Gastroesophageal sphincter (tissue), 4 donors: ENCODE data around the gene BCAS3. TPM values are rescaled to one million over a fixed set of nuclear protein-coding genes. Genes with fewer than 3 reads are reported as not detected.

Source experiments
- ATAC-seq: fragments of 150-250 bp; one replicate; pipeline ENCODE4 v1.9.1; 2016; ENCODE audit warnings: mild to moderate bottlenecking, moderate library complexity
- H3K27ac ChIP-seq, 4 donors: fragments of 200-600 bp; sonication (generic) in 3 of 4; 1 replicate in 3 of 4; 2 replicates in 1 of 4; pipeline ENCODE4 v1.5.1; 2016 to 2019
- H3K27me3 ChIP-seq: fragments of 200-600 bp; sonication (generic); one replicate; pipeline ENCODE4 v1.5.1; 2019
- H3K36me3 ChIP-seq, 2 donors: fragments of 200-600 bp; sonication (generic); one replicate each; pipeline ENCODE4 v1.5.1; 2019; ENCODE audit warnings: control low read depth in 1 of 2
- H3K4me1 ChIP-seq, 3 donors: fragments of 200-600 bp; sonication (generic); 1 replicate in 2 of 3; 2 replicates in 1 of 3; pipeline ENCODE4 v1.5.1; 2016 to 2019; ENCODE audit warnings: control low read depth in 2 of 3
- H3K4me3 ChIP-seq, 2 donors: fragments of 200-600 bp; sonication (generic); one replicate each; pipeline ENCODE4 v1.5.1; 2019; ENCODE audit warnings: mild to moderate bottlenecking in 1 of 2, moderate library complexity in 1 of 2
- H3K9me3 ChIP-seq, 3 donors: fragments of 200-600 bp; sonication (generic); one replicate each; pipeline ENCODE4 v1.5.1; 2017 to 2019; ENCODE audit warnings: control low read depth in 2 of 3
- EP300 ChIP-seq: sonication (generic); formaldehyde crosslinking; IDR thresholded peaks from one replicate; pipeline ENCODE4 v1.6.1; 2017; ENCODE audit warnings: antibody characterized with exemption, mild to moderate bottlenecking
- POLR2A ChIP-seq, 2 donors: fragments of 450-650 bp; IDR thresholded peaks; one replicate each; pipeline ENCODE4 v1.6.1; 2017; ENCODE audit warnings: antibody characterized with exemption in 2 of 2, mild to moderate bottlenecking in 2 of 2, moderate library complexity in 1 of 2
- POLR2AphosphoS5 ChIP-seq: sonication (generic); formaldehyde crosslinking; IDR thresholded peaks from one replicate; pipeline ENCODE4 v1.6.1; 2017; ENCODE audit warnings: antibody characterized with exemption
- WGBS, 2 donors: methylation state at CpG; one replicate each; pipeline ENCODE4 v1.1.5; 2018; ENCODE audit warnings: low coverage in 1 of 2; 5-methylcytosine and 5-hydroxymethylcytosine counted together
- total RNA-seq, 4 donors: library from RNA; depleted of rRNA; stranded (reverse); fragments of >200 nt; gene quantifications; one replicate each; pipeline ENCODE4 v1.1.0, GENCODE V29; 2016
- TF ChIP-seq, protein P1 (sequence below), 4 experiments: fragments of 200-600 bp in 2 of 4; fragments of 450-650 bp in 2 of 4; sonication (generic) in 1 of 4; IDR thresholded peaks; one replicate each; pipeline ENCODE4 v1.5.1; 2017 to 2019; ENCODE audit warnings: antibody characterized with exemption in 4 of 4, mild to moderate bottlenecking in 2 of 4, moderate library complexity in 2 of 4

BCAS3 gene
- total RNA-seq, 4 donors from 2014 or later = 18.8 to 37.0 (median 34.5) TPM

DNA sequence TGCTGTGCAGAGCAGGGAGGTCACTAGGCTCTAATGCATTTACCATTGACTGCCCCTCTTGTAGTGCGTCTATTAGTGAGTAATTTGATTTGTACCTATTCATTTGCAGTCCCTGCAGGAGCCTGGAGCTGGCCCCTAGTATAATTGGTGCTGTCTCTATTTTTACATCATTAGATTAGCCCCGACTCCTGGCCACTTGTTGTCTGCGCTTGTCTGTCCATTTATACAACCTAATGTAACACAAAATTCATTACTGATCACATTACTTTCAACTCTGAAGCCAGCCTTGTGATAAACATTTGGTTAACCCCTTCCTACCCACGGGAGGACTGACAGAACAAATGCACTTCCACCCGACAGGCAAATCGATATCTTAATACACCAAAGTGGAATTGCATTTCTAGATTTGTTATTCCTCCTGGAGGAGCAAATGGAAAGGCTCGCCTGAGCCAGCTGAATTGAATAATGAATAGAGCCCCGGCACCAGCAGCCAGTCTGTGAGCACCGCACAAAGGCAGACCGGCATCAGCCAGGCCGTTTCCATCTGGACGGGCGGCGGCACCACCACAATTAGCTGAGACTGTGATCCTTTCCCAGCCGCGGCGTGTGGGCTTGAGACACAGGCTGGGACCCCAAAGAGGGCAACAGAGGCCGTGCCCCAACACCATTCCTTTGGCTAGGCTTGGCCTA, 703.3 kb downstream of the BCAS3 start:
- Histone ChIP-seq H3K36me3 (no peaks in the 10 kb centered on the region), H3K27ac (no peak overlapping the region), H3K4me3 (no peak overlapping the region), H3K4me1 (no peaks in the 10 kb centered on the region), H3K9me3 (no peaks in the 10 kb centered on the region), H3K27me3 (no peaks in the 10 kb centered on the region)
- ATAC-seq = no peak
- 69 to 73% methylated on average over 3 to 5 of the region's 18 CpGs for WGBS, 2 donors
- TF ChIP-seq, protein P1, sequence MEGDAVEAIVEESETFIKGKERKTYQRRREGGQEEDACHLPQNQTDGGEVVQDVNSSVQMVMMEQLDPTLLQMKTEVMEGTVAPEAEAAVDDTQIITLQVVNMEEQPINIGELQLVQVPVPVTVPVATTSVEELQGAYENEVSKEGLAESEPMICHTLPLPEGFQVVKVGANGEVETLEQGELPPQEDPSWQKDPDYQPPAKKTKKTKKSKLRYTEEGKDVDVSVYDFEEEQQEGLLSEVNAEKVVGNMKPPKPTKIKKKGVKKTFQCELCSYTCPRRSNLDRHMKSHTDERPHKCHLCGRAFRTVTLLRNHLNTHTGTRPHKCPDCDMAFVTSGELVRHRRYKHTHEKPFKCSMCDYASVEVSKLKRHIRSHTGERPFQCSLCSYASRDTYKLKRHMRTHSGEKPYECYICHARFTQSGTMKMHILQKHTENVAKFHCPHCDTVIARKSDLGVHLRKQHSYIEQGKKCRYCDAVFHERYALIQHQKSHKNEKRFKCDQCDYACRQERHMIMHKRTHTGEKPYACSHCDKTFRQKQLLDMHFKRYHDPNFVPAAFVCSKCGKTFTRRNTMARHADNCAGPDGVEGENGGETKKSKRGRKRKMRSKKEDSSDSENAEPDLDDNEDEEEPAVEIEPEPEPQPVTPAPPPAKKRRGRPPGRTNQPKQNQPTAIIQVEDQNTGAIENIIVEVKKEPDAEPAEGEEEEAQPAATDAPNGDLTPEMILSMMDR (IDR thresholded peaks at IDR 0.05) = no peak
- TF ChIP-seq POLR2AphosphoS5 (no peak), POLR2A (IDR thresholded peaks at IDR 0.05) (no peak), EP300 (no peak)

DNA sequence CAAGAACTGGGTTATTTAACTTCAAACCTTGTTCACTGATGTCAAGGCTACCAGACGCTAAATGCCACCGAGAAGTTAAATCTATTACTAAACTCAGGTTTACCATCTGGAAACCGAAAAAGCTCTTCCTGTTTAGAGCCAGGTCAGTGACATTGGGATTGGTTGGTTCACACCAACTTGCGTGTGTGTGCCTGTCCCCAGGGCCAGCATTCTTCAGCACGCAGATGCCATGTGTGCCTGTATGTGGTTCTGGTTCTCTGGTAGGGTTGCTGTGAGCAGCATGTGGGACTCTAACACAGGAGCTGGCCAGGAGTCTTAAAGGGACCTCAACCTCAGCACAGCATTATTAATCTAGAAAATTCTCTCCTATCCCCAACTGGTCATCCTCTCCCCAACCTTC, 703.9 kb downstream of the BCAS3 start:
- H3K27ac ChIP-seq = no peak overlapping the region
- TF ChIP-seq POLR2AphosphoS5 = no peak
- TF ChIP-seq EP300 = no peak
- TF ChIP-seq POLR2A (IDR thresholded peaks at IDR 0.05) = no peak
- TF ChIP-seq, protein P1 (IDR thresholded peaks at IDR 0.05) = no peak

DNA sequence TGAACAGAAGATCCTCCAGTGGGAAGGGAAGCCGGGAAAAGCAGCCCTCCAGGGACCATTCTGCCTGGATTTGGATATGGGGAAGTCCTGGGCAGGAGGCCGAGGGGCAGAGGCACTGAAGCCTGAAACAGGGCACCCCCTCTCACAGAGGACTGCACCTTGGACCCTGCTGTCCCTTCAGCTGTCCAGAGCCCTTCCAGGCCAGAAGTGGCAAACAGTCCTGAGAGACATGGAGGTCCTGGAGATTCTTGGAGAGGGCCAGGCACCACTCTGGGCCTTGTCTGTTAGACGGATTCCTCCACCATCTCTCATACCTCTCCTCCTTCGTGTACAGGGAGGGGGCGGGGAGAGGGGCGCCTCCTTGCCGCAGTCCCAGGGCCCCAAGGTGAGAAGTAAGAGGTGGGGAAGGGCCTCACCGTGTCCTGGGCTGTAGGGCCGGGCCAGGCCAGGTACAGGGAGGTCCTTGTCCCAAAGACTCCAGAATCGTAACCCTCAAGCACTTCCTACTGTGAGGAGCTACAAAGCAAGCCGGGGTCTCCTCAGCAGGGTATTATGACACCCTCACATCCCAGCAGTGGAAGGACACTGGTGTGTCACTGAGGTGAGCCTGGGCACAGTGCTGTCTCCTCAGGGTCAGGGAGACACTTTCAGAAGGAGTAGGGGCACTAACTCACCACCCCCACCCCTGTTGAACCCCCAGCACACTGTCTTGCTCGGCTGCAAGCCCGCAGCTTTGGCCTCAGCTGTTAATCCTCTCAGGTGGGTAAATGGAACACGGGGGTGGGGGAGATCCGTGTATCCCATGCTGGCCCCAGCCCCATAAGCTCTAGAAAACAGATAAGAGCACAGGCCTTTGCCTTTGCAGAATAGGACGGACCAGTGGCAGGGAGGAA, 705.4 kb downstream of the BCAS3 start:
- Histone ChIP-seq H3K4me1 (no peaks in the 10 kb centered on the region), H3K36me3 (no peaks in the 10 kb centered on the region), H3K27me3 (no peaks in the 10 kb centered on the region), H3K9me3 (no peaks in the 10 kb centered on the region), H3K27ac (no peak overlapping the region), H3K4me3 (no peak overlapping the region)
- no peak for TF ChIP-seq EP300
- ATAC-seq = no peak
- WGBS, 2 donors = 90 to 100% methylated on average over 1 to 2 of the region's 16 CpGs

More for the DNA sequence above, 703.9 kb downstream of the BCAS3 start:
- WGBS, 2 donors = 95 to 100% methylated on average over 2 to 3 of the region's 5 CpGs
- no peaks in the 10 kb centered on the region for H3K4me1 ChIP-seq
- no peak overlapping the region for H3K4me3 ChIP-seq
- H3K9me3 ChIP-seq = no peaks in the 10 kb centered on the region
- no peak for ATAC-seq
- no peaks in the 10 kb centered on the region for H3K27me3 ChIP-seq
- H3K36me3 ChIP-seq = no peaks in the 10 kb centered on the region

DNA sequence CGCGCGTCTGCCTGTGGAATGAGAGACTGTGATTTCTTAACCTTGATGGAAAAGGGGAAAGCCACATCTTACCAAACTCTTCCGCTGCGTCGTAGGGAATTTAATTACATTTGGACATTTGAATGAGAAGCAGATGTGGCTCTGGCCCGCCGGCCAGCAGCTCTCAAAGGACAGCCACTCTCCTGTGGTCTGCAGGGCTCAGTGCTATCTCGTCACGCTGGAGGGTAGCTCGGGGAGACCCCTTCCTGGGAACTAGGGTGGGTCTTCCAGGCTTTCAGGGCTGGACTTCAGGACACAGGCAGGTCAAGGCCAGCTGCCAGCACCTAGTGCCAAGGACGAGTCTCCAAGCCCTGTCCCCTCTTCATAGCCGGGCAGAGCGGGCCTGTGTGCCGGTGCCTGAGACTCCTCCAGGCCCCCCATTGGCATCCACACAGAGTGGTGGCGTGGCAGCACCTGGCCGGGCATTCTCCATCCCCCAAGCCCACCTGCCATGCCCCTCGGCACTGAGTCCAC, 706.1 kb downstream of the BCAS3 start:
- Histone ChIP-seq H3K9me3 (no peaks in the 10 kb centered on the region), H3K27ac (no peak overlapping the region), H3K4me3 (no peak overlapping the region), H3K36me3 (no peaks in the 10 kb centered on the region), H3K4me1 (no peaks in the 10 kb centered on the region), H3K27me3 (no peaks in the 10 kb centered on the region)
- TF ChIP-seq, protein P1 (IDR thresholded peaks at IDR 0.05) = no peak
- ATAC-seq = no peak
- 90 to 97% methylated on average over 2 to 6 of the region's 18 CpGs for WGBS, 2 donors

DNA sequence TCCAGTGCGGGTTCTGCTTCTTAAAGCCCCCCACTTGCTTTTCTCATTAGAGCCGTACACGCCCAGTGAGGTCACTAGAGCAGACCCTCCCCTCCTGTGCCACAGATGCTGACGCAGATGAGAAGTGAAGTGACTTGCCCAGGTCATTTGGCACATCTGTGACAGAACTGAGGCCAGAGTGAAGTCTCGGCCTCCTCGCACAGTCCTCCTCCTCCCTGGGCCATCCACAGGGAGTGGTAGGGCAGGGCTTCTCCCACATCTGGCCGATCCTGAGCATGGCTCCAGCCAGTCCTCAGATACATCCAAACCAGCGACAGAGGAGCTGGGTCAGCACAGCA, 706.7 kb downstream of the BCAS3 start:
- H3K4me1 ChIP-seq = peaks cover 0 to 2% (median 0%) of the 10 kb centered on the region in 3 donors
- ATAC-seq = no peak
- no peaks in the 10 kb centered on the region for H3K36me3 ChIP-seq
- 92 to 93% methylated on average over 2 to 5 of the region's 8 CpGs for WGBS, 2 donors
- TF ChIP-seq EP300 = no peak
- TF ChIP-seq POLR2A (IDR thresholded peaks at IDR 0.05) = no peak
- TF ChIP-seq, protein P1 (IDR thresholded peaks at IDR 0.05) = no peak
- no peak for TF ChIP-seq POLR2AphosphoS5
- H3K27me3 ChIP-seq = no peaks in the 10 kb centered on the region
- no peak overlapping the region for H3K27ac ChIP-seq
- H3K4me3 ChIP-seq = no peak overlapping the region
- H3K9me3 ChIP-seq = no peaks in the 10 kb centered on the region
